GM18868 (cell line): ENCODE results near the gene KIAA1217.

ENCODE experiments used
- ATAC-seq: cut with Tn5 transposase; IDR thresholded peaks from one replicate; pipeline ENCODE4 v1.9.1; 2021; ENCODE audit warnings: mild to moderate bottlenecking, moderate library complexity; ENCODE audit not compliant: unreplicated experiment

The KIAA1217 gene

GRCh38 chr10:24363070-24363469, 154.1 kb downstream of the KIAA1217 start:
- no peak for ATAC-seq

GRCh38 chr10:24367688-24368087, 158.8 kb downstream of the KIAA1217 start:
- no peak for ATAC-seq

GRCh38 chr10:24370877-24371276, 161.9 kb downstream of the KIAA1217 start:
- ATAC-seq = no peak

- ATAC-seq = no peak
These were observed 162.5 kb downstream of the KIAA1217 start for GRCh38 chr10:24371396-24371795.

- no peak for ATAC-seq
These were observed 165.4 kb downstream of the KIAA1217 start for GRCh38 chr10:24374134-24374915.

GRCh38 chr10:24375510-24375909, 166.6 kb downstream of the KIAA1217 start:
- no peak for ATAC-seq

DNA sequence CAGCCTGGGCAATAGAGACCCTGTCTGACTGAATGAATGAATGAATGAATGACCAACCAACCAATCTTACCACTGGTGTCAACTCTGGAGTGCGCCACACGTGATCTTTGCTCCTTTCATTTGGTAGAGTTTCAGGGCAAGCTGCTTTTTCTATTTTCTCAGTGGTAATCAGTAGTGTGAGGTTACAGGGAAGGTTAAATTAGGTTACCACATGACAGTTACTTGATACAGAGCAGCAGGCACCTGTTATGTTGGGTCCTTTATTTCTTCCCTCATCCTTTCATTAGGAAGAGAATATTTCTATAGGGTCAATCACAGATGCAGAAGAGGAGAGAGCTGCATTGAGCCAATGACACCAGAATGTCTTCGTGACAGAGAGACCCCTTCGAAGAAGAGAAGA, 167.8 kb downstream of the KIAA1217 start:
- no peak for ATAC-seq

DNA sequence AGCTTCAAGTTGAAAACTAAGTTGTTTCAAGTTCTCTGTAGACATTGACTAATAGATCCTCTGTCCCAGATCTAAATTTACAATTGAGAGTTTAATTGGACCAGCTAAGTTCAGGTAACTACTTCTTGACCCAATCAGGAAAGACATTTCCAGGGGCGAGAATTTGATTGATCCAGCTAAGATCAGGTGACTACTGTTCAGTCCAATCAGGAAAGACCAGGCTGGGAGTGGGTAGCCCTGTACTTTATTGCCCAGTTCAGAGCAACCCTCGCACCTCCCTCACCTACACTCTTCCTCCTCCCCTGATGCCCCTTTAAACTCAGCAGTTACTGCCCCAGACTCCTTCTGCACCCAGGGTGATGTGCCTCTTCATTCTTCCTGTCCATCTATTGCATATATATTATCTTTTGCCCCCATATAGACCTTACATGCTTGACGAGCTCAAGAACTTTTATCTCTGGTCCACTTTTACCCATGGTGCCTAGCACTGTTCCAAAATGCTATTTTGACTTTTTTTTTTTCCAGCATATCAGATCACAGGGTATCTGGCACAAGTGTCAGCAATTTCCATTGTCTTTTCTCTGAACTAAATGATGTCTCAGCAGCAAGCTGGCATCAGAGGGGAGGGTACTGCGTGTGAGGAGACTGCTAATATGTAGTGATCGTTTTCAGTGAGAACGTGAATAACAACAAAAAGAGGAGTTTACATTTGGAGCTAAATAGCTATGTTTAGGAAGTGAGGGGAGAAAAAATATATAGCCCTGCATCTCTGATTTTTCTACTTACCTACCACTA, 169.4 kb downstream of the KIAA1217 start:
- no peak for ATAC-seq

GRCh38 chr10:24381235-24382010, 172.5 kb downstream of the KIAA1217 start:
- ATAC-seq = no peak

DNA sequence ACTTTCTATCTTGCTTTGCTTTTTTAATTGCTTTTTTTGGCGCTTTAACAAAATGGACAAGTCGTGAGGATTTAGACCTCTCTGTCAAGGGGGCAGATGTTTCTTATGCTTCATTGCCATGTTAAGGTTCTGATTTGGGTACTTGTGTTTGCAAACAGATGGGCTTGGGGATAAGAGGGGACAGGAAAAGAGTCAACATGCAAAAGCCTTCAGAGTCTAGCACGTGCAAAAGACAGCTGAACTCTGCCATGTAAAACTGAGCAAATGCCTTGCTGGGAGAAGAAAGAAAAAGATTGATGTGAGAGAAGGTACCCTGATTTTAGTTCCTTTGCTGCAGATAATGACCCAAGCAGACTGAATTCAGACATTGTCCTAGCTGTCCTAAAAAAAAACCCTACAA, 173.1 kb downstream of the KIAA1217 start:
- no peak for ATAC-seq

DNA sequence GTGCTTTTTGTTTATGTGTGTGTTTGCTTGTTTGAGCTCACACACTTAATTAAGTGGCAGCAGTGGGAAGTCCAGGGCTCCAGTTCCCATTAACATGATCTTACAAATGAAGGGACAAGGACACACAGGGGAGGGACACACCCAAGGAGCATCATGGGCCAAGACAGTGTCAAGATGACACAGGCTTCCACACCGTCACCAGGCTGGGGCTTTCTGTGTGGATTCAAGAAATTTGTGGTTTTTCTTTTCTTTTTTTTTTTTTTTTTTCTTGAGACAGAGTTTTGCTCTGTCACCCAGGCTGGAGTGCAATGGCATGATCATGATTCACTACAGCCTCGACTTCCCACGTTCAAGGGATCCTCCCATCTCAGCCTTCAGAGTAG, 173.6 kb downstream of the KIAA1217 start:
- ATAC-seq = peak; percentile 36

- peak; percentile 62 for ATAC-seq
These were observed 174.2 kb downstream of the KIAA1217 start for GRCh38 chr10:24382979-24383663.

DNA sequence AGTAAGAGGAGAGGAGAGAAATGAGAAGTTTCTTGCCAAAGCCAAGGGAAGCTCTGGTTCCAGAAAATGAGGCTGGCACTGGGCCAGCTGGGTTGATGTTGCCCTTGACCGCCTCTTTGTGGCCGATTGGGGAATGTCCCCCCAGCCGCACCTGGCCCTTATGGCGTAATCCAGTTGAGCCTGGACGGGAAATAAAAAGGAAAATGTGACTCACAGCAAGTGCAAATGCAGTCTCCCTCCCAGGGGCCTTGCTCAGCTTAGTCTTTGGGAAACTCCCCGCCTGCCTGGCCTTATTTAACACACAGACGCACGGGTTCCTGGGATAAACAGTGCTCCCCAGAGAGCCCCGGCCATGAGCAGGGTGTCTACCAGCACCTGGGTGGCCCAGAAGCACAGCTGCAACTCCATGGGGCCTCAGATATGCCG, 174.8 kb downstream of the KIAA1217 start:
- peak; percentile 75 for ATAC-seq

- no peak for ATAC-seq
These were observed 176.0 kb downstream of the KIAA1217 start for GRCh38 chr10:24384954-24385353.

- no peak for ATAC-seq
These were observed 176.8 kb downstream of the KIAA1217 start for GRCh38 chr10:24385776-24386175.

GRCh38 chr10:24390146-24390700, 181.3 kb downstream of the KIAA1217 start:
- ATAC-seq = no peak

DNA sequence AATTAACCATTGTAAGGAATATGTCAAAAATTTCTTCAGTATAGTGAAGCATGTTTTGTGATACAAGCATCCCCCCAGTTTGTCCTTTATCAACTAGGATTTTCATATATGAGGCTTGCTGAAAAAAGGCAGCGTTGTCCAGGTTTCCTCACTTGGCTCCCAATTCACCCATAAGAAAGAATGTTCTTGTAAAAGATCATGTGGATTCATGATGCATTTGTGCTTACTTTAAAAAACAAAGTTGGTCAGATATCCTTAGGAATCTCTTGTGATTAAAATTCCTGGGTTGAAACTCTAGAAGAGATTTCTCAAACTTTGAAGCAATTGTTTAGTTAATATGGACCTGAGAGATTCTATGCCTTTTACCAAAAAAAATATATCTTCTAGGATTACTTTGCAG, 181.8 kb downstream of the KIAA1217 start:
- ATAC-seq = no peak

- ATAC-seq = no peak
These were observed 184.3 kb downstream of the KIAA1217 start for GRCh38 chr10:24393201-24393600.

DNA sequence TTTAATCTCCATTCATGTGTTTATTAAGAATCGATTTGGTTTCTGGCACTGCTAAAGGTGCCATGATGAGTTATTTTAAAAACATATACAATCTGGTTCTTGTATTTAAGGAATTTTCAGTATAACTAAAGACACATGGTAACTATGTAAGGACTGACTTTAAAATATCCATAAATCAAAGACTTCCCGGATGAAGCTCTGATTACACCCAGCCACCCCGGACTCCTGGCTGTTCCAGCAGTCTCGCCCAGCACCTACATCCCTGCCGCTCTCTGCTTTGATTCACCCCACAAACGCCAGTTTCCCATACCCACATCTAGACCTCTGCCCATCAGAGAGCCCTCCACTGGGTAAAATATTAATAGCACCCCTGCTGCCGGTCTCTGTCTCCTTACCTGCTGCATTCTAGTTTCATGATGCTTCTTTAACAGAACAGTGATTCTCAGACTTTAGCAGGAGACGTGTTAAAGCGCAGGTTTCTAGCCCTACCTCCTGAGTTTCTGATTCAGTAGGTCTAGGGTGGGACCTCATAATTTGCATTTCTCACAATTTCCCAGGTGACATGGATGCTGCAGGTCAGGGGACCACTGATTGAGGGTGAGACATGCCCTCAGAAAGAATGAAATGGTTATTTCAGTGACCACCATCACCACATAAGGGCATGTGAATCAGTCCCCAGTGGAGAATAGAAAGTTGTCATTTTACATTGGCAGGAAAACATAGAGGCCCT, 185.7 kb downstream of the KIAA1217 start:
- ATAC-seq = peak; percentile 90

GRCh38 chr10:24396396-24396795, 187.5 kb downstream of the KIAA1217 start:
- ATAC-seq = no peak
